ENCODE data around the gene AGER. TPM values are rescaled to one million over a fixed set of nuclear protein-coding genes. Genes with fewer than 3 reads are reported as not detected.
A peak's percentile ranks its signal among the peaks of the same experiment; 100 is the strongest.

Gene AGER
- polyA plus RNA-seq, 1 of the 3 experiments (the other 2 are of a cell fraction): 3.5 TPM

DNA sequence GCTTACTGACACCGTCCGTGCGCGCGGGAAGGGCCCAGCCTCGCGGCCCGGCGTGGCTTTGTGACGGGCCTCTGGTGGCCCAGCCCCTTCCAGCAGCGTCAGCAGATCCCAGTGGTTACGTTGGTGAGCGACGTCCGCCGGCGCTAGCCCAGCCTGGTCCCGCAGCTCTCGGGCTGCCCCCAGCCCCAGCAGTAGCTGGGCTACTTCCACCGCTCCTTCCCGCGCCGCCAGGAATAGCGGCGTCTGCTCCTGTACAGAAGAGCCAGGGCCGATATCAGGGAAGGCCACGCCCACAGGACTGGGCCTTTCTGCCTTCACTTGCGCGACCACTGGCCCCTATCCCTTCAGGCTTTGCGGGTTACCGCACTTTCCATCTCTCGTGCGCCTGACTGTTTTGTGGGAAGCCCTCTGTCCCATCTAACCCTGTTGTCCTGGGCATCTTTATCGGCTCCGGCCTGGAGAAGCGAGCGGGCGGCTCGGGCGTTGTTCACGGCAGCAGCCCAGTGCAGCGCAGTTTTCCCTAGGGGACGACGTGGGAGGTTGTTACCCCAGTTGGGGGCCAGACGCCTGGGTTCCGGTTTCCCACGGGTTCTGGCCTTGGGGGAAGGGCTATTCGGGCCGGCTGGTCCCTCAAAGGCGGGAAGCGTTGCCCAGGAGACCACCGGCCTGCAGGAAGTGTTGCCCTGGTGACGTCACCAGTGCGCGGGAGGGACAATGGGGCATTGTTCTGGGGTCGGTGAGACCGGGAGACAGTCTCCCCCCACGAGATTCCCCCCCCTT lies 12.0 kb upstream of the AGER start (continued):
- TF ChIP-seq, protein P1, sequence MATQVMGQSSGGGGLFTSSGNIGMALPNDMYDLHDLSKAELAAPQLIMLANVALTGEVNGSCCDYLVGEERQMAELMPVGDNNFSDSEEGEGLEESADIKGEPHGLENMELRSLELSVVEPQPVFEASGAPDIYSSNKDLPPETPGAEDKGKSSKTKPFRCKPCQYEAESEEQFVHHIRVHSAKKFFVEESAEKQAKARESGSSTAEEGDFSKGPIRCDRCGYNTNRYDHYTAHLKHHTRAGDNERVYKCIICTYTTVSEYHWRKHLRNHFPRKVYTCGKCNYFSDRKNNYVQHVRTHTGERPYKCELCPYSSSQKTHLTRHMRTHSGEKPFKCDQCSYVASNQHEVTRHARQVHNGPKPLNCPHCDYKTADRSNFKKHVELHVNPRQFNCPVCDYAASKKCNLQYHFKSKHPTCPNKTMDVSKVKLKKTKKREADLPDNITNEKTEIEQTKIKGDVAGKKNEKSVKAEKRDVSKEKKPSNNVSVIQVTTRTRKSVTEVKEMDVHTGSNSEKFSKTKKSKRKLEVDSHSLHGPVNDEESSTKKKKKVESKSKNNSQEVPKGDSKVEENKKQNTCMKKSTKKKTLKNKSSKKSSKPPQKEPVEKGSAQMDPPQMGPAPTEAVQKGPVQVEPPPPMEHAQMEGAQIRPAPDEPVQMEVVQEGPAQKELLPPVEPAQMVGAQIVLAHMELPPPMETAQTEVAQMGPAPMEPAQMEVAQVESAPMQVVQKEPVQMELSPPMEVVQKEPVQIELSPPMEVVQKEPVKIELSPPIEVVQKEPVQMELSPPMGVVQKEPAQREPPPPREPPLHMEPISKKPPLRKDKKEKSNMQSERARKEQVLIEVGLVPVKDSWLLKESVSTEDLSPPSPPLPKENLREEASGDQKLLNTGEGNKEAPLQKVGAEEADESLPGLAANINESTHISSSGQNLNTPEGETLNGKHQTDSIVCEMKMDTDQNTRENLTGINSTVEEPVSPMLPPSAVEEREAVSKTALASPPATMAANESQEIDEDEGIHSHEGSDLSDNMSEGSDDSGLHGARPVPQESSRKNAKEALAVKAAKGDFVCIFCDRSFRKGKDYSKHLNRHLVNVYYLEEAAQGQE (IDR thresholded peaks at IDR 0.05; ENCODE audit: low read depth, low read length): 0 out of 2 replicates have a peak, but pooled peaks have one; percentile 1
- no peak for TF ChIP-seq EZH2phosphoT487 (IDR thresholded peaks at IDR 0.05; ENCODE audit: borderline replicate concordance, low read depth)
- TF ChIP-seq, protein P2, sequence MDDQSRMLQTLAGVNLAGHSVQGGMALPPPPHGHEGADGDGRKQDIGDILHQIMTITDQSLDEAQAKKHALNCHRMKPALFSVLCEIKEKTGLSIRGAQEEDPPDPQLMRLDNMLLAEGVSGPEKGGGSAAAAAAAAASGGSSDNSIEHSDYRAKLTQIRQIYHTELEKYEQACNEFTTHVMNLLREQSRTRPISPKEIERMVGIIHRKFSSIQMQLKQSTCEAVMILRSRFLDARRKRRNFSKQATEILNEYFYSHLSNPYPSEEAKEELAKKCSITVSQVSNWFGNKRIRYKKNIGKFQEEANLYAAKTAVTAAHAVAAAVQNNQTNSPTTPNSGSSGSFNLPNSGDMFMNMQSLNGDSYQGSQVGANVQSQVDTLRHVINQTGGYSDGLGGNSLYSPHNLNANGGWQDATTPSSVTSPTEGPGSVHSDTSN (IDR thresholded peaks at IDR 0.05): peak; percentile 58

DNA sequence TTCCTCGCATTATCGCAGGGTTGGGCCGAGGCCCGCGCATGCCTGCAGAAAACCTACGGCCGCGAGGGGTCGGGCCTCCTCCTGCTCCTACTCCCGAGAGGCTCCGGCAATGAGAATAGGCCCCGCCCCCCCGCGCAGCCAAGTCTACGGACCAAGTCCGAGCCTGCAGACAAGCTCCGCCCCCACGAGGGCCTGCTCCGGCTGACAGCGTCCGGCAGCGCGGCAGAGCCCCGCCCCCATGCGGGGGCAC lies 11.5 kb upstream of the AGER start:
- 2% methylated on average over 10 of the region's 25 CpGs for WGBS (ENCODE audit: low lambda C conversion rate)
- peak overlapping the region; percentile 83 to 95 for H3K4me3 ChIP-seq (ENCODE audit: low read depth in 2 of 2, low read length in 1 of 2)
- DNase-seq: peak; percentile 94
- H3K9me2 ChIP-seq: no peaks in the 10 kb centered on the region
- peaks cover 6 to 23% of the 10 kb centered on the region in 2 experiments; a peak in 1 of 4 replicates for H3K4me1 ChIP-seq (ENCODE audit: control insufficient read depth in 1 of 2, insufficient read depth in 2 of 2, low read depth in 1 of 2, low read length in 1 of 2)
- H2AFZ ChIP-seq (ENCODE audit: low read depth): no peak overlapping the region
- H3K79me2 ChIP-seq (ENCODE audit: insufficient read depth): no peaks in the 10 kb centered on the region
- no peaks in the 10 kb centered on the region for H4K20me1 ChIP-seq (ENCODE audit: insufficient read depth)
- H3K9me3 ChIP-seq: no peaks in the 10 kb centered on the region
- CTCF ChIA-PET: interaction anchor here (0.7 to 2.3 kb wide), 12 partner anchors 13 to 643 kb away, joined by 3 to 17 read pairs (median 5); partner anchors contain the start of genes AGPAT1, ATF6B, EGFL8 and FKBPL
- no peak for TF ChIP-seq TCF12 (IDR thresholded peaks at IDR 0.05)
- TF ChIP-seq MXI1 (IDR thresholded peaks at IDR 0.05; ENCODE audit: low read depth, low read length): peak; percentile 98
- TF ChIP-seq, protein P3, sequence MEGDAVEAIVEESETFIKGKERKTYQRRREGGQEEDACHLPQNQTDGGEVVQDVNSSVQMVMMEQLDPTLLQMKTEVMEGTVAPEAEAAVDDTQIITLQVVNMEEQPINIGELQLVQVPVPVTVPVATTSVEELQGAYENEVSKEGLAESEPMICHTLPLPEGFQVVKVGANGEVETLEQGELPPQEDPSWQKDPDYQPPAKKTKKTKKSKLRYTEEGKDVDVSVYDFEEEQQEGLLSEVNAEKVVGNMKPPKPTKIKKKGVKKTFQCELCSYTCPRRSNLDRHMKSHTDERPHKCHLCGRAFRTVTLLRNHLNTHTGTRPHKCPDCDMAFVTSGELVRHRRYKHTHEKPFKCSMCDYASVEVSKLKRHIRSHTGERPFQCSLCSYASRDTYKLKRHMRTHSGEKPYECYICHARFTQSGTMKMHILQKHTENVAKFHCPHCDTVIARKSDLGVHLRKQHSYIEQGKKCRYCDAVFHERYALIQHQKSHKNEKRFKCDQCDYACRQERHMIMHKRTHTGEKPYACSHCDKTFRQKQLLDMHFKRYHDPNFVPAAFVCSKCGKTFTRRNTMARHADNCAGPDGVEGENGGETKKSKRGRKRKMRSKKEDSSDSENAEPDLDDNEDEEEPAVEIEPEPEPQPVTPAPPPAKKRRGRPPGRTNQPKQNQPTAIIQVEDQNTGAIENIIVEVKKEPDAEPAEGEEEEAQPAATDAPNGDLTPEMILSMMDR (IDR thresholded peaks at IDR 0.05): no peak; the same call in 1 of the 2 replicates
- TF ChIP-seq FOXM1 (IDR thresholded peaks at IDR 0.05; ENCODE audit: low read depth): no peak
- peak; percentile 67 for TF ChIP-seq CHD2 (IDR thresholded peaks at IDR 0.05; ENCODE audit: low read length, partially characterized antibody)
- no peak for TF ChIP-seq RAD21 (IDR thresholded peaks at IDR 0.05; ENCODE audit: low read length)
- peak; percentile 78; the same call in 1 of the 2 replicates for TF ChIP-seq SIN3A (IDR thresholded peaks at IDR 0.05; ENCODE audit: borderline replicate concordance, low read depth, low read length)
- TF ChIP-seq YY1 (IDR thresholded peaks at IDR 0.05; ENCODE audit: low read depth): 0 out of 2 replicates have a peak, but pooled peaks have one; percentile 11
- peak; percentile 93 for TF ChIP-seq NRF1 (IDR thresholded peaks at IDR 0.05; ENCODE audit: low read depth, low read length)
- no peak for TF ChIP-seq FOSL2 (IDR thresholded peaks at IDR 0.05; ENCODE audit: borderline replicate concordance, low read depth)
- TF ChIP-seq JUND (IDR thresholded peaks at IDR 0.05): no peak
- H3K4me2 ChIP-seq: no peak overlapping the region; the same call in 1 of the 2 replicates
- no peaks in the 10 kb centered on the region for H3K36me3 ChIP-seq (replicated peaks in 1 of 2; ENCODE audit: control insufficient read depth in 1 of 2, insufficient read depth in 2 of 2, low read length in 1 of 2)
- H3K27me3 ChIP-seq (ENCODE audit: insufficient read depth): no peaks in the 10 kb centered on the region
- peak overlapping the region; percentile 100; the same call in 1 of the 2 replicates for H3K9ac ChIP-seq
- peak overlapping the region in 1 of 2 experiments; percentile 100; a peak in 3 of 4 replicates for H3K27ac ChIP-seq (ENCODE audit: low read depth in 2 of 2, low read length in 1 of 2)
- POLR2A ChIA-PET: interaction anchor here (0.5 to 2.2 kb wide), 11 partner anchors 9 to 1013 kb away, joined by 3 to 16 read pairs (median 4); partner anchors contain the start of genes ATF6B, DDX39B, DXO and FKBPL
- peaks cover 15% of the 10 kb centered on the region for H3F3A ChIP-seq (replicated peaks; ENCODE audit: insufficient read depth)
